GM21526 (cell line): ENCODE measurements around the gene MTHFS.
"Not testable (repeated sequence)": the region's sequence is repeated elsewhere in the genome, so short reads cannot be mapped to it uniquely, and the experiment has no call there.

Source experiments
- ATAC-seq: cut with Tn5 transposase; IDR thresholded peaks from one replicate; pipeline ENCODE4 v1.9.1; 2021; ENCODE audit warnings: moderate library complexity; ENCODE audit not compliant: unreplicated experiment, low FRiP score

The MTHFS gene

DNA sequence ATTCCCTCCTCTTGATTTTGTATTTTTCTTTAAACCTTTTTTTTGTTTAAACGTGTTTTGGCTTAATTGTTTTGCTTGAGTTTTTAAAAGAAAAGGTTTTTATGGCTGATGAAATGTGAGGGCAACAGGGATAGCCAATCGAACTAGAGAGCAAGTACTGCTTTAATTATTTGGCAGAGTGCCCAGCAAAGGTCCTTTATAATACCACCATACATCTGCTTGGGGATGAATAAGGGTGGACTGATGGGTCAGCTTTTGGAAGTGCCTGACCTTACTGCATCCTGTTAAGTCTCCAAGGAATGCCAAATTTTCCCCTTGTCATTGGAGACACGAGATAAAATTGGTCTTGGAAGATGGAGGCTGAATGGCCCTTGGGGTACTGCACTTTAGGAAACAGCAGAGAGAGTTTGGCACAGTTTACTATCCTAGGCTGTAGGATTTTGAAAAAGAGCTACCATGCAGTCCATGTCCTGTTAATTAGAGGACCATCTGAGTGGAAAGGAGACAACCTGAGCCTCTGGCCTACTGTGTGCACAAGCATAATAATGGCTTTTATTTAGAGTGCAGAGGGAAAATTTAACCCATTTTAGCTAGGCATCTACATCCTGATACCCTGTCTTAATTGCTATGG is 19.8 kb upstream of the MTHFS start:
- ATAC-seq = no peak

DNA sequence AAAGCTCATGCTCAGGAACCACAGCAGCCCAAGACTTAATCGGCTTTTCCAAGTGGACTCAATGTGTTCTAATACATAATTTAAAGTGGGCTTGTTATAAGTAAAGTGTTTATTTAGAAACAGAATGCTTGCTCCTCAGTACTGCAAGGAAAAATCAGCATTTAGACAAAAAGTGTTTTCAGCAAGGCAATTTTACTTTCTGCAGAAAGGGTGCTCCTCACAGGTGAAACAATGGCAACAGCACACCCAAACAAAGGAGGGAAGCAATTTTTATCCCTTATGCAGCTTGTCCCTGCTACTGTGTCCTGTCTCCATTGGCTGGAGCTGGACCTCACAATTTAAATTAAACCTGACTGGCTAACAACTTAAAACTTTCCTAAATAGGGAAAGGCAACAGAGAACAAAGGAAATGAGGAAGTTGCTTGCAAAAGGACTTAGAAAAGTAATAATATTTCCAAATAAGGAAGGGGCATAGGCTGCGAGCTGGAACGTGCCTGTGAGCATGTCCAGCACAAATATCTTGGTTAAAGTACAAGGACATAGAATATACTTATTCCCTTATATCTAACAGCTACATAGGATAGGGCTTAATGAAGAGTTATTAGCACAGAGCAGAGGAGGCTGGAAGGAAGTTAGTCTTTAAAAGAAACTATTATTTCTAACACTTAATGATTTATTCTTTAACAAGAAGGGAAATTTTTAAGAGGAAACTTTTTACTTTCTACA is 19.1 kb upstream of the MTHFS start:
- ATAC-seq = not testable (repeated sequence)

DNA sequence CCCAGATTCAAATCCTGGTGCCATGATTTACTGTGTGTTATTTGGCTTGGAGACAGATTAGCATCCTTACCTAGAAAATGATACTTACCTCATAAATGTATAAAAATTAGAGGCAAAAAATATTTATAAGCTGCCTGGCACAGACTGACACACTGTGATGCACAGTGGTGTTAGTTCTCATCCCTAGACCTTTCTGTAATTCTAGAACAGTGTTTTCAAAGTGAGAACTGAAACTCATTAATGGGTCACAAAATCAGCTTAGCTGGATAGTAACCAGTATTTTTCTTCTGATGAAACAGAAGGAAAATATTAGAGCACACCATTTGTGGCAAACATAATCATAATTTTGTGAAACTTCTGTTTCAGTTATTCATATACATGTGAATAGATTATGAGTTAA is 17.9 kb upstream of the MTHFS start:
- no peak for ATAC-seq

DNA sequence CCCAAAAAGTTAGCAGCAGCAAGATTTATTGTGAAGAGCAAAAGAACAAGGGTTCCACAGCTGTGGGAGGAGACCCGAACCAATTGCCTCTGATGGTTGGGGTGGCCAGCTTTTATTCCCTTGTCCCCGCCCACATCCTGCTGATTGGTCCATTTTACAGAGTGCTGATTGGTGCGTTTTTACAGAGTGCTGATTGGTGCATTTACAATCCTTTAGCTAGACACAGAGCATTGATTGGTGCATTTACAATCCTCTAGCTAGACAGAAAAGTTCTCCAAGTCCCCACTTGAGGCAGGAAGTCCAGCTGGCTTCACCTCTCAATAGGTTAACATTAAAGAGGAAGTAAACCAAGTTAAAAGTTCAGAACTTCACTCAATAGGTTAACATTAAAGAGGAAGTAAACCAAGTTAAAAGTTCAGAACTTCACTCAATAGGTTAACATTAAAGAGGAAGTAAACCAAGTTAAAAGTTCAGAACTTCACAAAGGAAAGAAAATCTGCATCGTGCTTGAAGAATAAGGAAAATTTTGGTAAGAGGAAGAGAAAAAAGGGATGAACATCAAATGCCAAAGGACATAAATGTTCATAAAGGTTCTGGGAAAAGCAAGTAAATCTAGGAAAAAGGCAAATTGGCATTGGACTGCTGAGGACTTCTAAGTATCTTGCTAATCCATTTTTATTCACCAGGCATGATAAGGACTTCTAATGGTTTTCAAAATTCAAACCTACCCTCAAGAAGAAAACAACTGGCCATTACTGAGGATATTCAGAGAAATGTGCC is 12.9 kb upstream of the MTHFS start:
- ATAC-seq = peak; percentile 61

DNA sequence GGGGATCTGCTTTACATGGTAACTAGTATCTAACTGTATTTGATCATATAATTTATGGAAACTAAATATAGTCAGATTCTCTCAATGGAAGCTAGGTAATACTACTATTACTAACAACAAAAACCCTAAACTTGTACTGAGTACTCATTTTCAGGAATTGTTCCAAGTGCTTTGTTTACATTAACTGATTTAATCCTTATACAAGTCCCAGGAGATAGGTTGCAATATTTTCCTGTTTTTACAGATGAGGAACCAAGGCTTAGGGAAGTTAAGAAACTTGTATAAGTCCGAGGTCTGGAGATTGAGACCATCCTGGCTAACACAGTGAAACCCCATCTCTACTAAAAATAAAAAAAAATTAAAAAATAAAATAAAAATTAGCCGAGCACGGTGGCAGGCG is 7.5 kb upstream of the MTHFS start:
- ATAC-seq = no peak

DNA sequence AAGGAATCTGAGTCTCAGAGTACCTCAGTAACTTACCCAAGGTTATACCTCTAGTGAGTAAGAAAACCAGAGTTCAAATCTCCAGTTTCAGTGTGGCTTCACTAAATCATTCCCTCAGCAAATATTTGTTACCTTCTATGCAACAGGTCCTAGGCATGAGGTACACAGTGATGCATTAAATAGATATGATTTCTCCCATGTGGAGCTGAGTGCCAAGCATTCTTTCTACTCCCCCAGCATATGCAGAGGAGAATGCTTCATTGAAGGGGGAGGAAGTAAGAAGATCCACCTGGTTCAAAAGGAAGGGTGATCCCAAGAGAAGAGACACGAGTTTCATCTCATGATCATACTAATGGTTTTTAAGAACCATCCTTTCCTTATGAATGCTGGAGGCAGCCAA is 6.8 kb upstream of the MTHFS start:
- no peak for ATAC-seq

DNA sequence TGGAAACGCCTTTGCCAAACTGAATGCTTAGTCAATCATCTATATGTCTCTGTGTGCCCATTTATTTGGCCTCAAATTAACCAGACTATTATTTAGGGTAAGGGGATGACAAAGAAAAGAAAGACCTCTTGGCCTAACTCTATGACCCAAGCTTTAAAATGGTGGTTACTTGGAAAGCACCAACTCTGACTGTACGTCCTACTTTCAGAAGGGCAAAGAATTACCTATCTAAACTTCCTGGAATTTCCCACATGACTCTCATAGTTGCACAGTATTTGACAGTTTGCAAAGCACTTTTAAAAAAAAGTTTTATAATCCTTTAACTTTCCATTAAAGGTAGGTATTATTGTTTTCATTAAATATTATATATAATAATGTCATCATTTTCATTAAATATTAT is 6.3 kb upstream of the MTHFS start:
- no peak for ATAC-seq

DNA sequence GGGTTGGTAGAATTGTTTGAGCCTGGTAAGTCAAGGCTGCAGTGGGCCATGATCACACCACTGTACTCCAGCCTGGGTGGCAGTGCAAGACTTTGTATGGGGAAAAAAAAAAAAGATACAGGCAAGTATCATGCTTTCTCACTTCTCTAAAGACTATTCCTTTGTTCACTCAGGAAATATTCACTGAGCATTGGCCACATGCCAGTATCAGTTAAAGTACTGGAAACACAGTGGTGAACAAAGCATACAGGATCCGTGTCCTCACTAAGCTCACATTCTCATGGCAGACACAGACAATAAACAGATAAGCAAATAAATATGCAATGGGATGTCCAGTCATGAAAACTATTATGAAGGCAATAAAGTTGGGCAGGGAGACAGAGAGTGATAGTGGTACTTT is 5.1 kb upstream of the MTHFS start:
- no peak for ATAC-seq

DNA sequence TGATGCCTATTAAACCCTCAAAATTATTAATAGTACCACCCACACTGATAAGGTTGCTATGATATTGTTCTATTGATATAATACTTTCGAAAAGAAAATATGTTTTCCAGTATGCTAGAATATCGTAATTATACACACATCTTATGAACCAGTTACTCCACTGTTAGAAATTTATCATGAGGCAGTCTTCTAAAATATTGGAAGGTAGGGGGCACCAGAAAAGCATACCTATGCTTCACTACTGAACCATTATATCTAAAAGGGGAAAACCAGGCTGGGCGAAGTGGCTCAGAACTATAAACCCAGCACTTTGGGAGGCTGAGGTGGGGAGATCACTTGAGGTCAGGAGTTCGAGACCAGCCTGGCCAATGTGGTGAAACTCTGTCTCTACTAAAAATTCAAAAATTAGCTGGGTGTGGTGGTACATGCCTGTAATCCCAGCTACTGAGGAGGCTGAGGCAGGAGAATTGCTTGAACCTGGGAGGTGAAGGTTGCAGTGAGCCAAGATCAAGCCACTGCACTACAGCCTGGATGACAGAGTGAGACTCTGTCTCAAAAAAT is 4.1 kb upstream of the MTHFS start:
- not testable (repeated sequence) for ATAC-seq

DNA sequence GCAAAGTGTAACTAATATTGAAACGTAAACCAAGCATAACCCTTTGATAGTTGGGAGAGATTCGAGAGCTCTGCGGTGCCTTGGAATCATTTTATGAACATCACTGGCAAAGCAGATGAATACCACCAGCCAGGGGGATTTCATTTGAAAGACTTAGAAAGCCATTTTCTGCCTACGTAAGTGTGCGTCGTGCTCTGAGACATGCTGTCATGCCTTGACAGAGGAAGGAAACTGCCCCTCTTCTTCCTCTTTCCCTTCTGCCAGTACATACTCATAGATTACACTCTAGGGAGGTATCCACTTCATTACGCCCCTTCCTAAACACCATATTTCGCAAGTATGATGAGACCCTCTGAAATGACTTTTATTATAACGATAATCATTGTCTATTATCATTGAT is 3.3 kb upstream of the MTHFS start:
- no peak for ATAC-seq

DNA sequence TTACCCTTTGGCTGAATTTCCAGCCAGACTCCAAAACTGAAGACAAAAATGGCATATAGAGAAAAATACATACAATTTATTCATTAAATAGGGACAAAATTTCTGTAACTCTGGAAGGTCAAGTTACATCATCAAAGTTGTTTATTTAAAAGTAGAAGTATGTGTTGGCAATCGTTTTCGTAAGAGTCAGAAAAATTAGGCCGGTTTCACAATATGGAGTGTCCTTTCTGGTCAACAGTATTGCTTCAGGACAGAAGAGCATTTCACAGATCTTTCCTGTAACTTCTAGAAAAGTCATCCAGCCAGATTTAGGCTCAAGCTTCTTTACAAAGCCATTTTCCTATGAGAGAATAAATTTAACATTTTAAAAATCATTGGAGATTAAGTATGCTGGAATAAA is 2.0 kb upstream of the MTHFS start:
- ATAC-seq = not testable (repeated sequence)

DNA sequence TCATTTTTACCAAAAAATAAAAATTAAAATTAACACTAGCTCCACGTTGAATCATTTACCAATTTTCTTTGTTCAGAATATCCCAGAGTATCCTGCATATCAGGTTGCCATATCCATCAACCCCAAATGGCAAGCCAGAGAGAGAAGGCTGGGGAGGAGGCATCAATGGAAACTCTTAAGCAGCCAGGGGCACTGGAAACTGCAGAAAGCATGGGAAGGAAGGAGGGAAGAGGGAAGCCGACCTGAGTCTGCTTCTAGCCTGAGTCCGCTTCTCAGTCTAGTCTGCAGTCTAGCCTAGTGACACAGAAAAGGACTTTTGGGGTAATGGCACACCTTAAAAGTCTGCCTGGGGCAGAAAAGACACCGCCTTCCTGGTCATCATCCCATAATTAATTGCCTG is 1.6 kb upstream of the MTHFS start:
- no peak for ATAC-seq

DNA sequence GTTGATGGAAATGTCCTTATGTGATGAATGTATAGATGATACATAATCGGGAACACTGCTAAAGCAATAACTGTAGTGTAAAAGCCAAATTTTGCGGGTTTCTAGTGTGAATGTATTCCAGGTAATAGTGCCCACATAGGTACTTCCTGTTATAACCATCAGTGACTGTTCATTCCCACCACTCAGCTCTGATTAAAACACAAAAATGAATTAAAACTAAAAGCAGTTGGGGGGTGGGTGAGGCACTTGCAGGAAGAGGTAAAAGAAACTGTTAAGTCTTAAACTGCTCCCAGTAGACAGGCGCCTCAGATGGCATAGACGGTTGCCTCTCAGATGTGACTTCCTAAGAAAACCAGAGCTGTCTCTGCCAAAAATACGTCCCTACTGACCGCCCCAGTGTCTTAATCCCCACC is 893 bp upstream of the MTHFS start:
- no peak for ATAC-seq

DNA sequence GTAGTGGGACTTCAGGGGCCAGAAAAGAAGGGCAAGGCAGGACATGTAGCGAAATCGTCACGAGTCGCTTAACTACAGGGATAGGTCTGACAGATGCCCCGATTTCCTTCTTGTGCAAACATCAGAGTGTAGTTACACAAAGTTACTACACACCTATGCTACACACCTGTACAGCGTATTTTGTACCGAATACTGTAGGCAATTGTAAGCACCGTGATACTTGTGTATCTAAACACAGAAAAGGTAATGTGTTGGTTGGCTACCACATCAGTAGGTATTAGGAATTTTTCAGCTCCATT is 515 bp upstream of the MTHFS start:
- ATAC-seq = no peak

DNA sequence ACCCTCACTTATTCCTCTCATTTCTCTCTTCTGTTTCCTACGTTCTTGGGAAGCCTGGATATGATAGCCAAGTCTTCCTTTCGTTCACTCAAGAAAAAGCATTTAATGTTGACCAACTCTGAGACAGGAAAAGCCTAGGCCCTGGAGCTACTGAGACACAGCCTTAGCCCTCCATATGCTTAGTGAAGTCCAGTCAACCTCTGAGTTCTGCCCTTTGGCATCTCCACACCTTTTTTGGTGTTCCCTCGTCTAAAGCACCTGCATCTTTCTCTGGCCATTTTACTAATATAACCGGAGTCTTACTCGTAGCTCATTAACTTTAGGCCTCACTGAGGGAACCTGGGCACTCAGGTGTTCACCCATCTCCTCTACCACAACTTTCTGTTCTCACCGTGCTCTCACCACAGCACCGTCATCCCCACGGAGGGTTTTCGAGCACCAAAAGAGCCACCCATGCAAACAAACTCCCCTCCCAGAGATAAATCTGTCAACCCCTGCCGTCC is 632 bp downstream of the MTHFS start:
- peak; percentile 25 for ATAC-seq

DNA sequence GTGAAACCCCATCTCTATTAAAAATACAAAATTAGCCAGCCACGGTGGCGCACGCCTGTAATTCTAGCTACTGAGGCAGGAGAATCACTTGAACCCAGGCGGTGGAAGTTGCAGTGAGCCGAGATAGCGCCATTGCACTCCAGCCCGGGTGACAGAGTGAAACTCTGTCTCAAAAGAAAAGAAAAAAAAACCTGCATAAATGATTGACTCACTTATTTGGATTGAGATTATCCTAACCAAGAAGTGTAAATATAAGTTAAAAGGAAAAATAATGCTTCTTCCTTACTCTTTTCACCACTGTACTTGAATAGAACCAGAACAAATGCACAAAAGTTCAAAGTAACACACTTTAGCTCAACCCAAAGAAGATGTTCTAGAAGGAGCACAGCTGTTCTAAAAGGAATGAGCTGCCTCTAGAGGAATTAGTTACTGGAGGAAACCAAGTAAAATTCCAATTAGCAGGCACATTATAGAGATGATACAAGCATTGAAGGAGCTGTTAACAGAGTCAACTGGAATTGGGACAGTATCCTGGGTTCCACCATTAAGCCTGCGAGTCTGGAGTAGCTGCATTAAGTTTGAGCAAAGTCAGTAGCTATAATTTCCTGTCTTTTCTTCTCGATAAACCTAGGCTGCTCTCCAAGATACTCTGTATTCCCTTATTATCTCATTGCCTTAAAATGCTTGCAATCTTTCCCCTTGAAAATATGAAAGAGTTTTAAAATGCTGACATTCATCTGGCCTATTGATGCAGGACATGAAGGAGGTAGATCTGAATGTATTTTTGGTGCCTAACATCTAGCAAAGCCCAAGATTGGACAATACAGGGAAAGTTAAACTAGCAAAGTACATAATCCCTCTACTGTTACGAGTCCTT is 9.5 kb downstream of the MTHFS start:
- ATAC-seq = no peak

DNA sequence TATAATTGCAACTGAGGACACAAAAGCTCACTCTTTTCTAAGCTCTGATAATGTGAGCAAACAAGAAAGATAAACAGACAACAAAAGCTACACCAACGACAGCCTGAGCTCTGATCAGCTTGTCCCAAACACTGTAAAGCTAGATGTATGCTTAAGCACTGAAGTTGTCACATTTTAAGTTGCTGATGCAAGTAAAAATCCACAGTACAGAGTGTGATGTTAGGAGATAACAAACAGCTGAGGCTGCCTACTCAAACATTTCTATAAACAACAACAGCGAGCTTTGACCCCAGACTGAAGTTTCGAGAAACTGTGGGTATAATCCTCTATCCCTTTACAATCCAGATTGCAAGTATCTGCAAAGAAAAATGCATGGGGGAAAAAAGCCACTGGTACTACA is 10.7 kb downstream of the MTHFS start:
- ATAC-seq = no peak

DNA sequence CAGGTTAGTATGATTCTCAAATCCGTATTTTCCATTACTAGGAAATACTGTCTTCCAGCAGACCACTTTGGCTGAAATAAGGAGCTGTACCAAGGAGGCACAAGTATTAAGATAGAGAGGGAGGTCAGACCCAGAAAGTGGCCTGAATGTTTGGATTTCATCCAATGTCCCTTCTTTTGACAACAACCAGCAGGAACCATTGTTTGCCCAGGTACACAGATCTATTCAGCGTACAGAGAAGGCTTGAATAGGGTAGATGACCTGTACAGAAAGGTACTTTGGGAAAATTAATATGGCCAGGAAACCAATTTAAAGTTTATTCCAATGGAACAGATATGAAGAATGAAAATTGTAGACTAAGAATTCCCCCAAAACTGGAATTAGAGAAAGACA is 12.6 kb downstream of the MTHFS start:
- ATAC-seq = no peak

DNA sequence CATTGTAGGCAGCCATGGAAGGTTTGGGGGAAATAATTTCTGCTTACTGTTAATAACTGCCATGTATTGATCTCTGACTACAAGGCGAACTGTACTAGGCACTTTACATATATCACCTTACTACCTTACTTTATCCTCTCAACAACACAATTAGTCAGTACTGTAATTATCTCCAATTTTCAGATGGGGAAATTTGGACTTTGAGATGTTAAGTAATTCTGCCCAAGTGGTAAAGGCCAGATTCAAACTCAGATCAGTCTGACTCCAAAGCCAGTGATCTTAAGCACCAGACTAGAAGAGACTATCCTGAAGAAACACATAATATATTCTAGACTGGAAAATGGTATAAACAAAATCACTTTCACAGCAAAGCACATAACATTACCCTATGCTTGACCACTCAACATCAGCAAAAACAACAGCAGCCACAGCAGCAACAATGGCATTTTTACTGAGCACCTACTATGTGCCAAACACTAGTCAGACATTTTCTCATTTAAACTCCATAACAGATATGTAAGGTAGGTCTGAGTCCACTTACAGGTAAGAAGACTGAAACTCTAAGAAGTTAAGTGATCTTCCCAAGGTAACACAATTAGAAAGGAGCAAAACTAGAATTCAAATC is 13.1 kb downstream of the MTHFS start:
- no peak for ATAC-seq

DNA sequence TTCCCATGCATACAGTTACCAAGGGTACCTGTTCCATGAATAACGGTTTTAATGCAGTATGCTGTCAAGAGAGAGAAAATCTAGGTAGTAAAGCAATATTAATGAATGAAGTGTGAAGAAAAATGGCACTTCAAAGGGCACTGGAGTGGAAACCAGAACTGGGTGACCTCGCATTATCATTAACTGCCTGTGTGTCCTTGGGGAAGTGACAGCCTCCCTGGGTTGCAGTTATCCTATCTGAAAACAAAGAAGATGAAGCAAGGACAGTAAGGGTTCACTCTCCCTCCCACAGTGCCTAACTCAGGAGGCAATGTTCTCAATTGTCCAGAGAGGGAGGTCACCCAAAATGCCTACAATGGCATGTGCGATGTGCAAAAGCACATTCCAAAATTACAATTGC is 15.1 kb downstream of the MTHFS start:
- no peak for ATAC-seq
